ENCODE measurements around the gene DPPA3. TPM values are rescaled to one million over a fixed set of nuclear protein-coding genes. Genes with fewer than 3 reads are reported as not detected.
"Not testable (repeated sequence)": the region's sequence is repeated elsewhere in the genome, so short reads cannot be mapped to it uniquely, and the experiment has no call there.

Gene DPPA3
- total RNA-seq, 4 donors from 2014 or later = not detected

GRCh38 chr12:7723926-7724325 lies 12.7 kb downstream of the DPPA3 start:
- TF ChIP-seq CTCF (IDR thresholded peaks at IDR 0.05) (no peak), POLR2A (IDR thresholded peaks at IDR 0.05) (no peak)
- H3K4me1 ChIP-seq = no peaks in the 10 kb centered on the region
- no peak overlapping the region for H3K4me3 ChIP-seq
- intact Hi-C loops (cut with DNase I; ENCODE audit: low total_unique reads) (no loop called here), in situ Hi-C loops (cut with MboI; ENCODE audit: low pct_ligation_motif_present in 1 of 4, low pct_unique_long_range_greater_than_20kb in 1 of 4, low sequenced_read_pairs in 3 of 4) (no loop called here)
- 52 to 80% methylated on average over 1 to 3 of the region's 3 CpGs for WGBS, 2 donors (ENCODE audit: low coverage in 1 of 2)
- H3K27me3 ChIP-seq = no peaks in the 10 kb centered on the region
- DNase-seq = no peak
- no peaks in the 10 kb centered on the region for H3K36me3 ChIP-seq
- no peak overlapping the region for H3K27ac ChIP-seq
- no peaks in the 10 kb centered on the region for H3K9me3 ChIP-seq

GRCh38 chr12:7729746-7730145 lies 18.5 kb downstream of the DPPA3 start:
- DNase-seq = no peak
- H3K27me3 ChIP-seq = no peaks in the 10 kb centered on the region
- in situ Hi-C loops (cut with MboI; ENCODE audit: low pct_ligation_motif_present in 1 of 4, low pct_unique_long_range_greater_than_20kb in 1 of 4, low sequenced_read_pairs in 3 of 4) (no loop called here), intact Hi-C loops (cut with DNase I; ENCODE audit: low total_unique reads) (no loop called here)
- H3K36me3 ChIP-seq = no peaks in the 10 kb centered on the region
- WGBS, 2 donors (ENCODE audit: low coverage in 1 of 2) = 38 to 54% methylated on average over 4 of the region's 4 CpGs
- H3K4me3 ChIP-seq = no peak overlapping the region
- TF ChIP-seq EP300 (IDR thresholded peaks at IDR 0.05; ENCODE audit: low read depth) = no peak
- no peak for TF ChIP-seq CTCF (IDR thresholded peaks at IDR 0.05)
- no peak overlapping the region for H3K27ac ChIP-seq
- H3K4me1 ChIP-seq = no peaks in the 10 kb centered on the region
- H3K9me3 ChIP-seq = no peaks in the 10 kb centered on the region

- H3K27me3 ChIP-seq; H3K4me3 ChIP-seq; intact Hi-C loops (cut with DNase I; ENCODE audit: low total_unique reads); H3K36me3 ChIP-seq; H3K4me1 ChIP-seq; H3K27ac ChIP-seq; DNase-seq; in situ Hi-C loops (cut with MboI; ENCODE audit: low pct_ligation_motif_present in 1 of 4, low pct_unique_long_range_greater_than_20kb in 1 of 4, low sequenced_read_pairs in 3 of 4); H3K9me3 ChIP-seq: not testable (repeated sequence)
Measured at GRCh38 chr12:7730984-7731383, 19.8 kb downstream of the DPPA3 start.

GRCh38 chr12:7731486-7731885 lies 20.3 kb downstream of the DPPA3 start:
- Histone ChIP-seq H3K27me3 (no peaks in the 10 kb centered on the region), H3K27ac (no peak overlapping the region), H3K4me1 (no peaks in the 10 kb centered on the region), H3K9me3 (no peaks in the 10 kb centered on the region), H3K4me3 (no peak overlapping the region), H3K36me3 (no peaks in the 10 kb centered on the region)
- no peak for TF ChIP-seq POLR2AphosphoS5 (IDR thresholded peaks at IDR 0.05)
- no peak for TF ChIP-seq CTCF (IDR thresholded peaks at IDR 0.05)
- no peak for TF ChIP-seq POLR2A (IDR thresholded peaks at IDR 0.05)
- TF ChIP-seq EP300 (IDR thresholded peaks at IDR 0.05; ENCODE audit: low read depth) = no peak
- 35 to 36% methylated on average over 2 to 5 of the region's 5 CpGs for WGBS, 2 donors (ENCODE audit: low coverage in 1 of 2)
- intact Hi-C loops (cut with DNase I; ENCODE audit: low total_unique reads) (no loop called here), in situ Hi-C loops (cut with MboI; ENCODE audit: low pct_ligation_motif_present in 1 of 4, low pct_unique_long_range_greater_than_20kb in 1 of 4, low sequenced_read_pairs in 3 of 4) (no loop called here)
- no peak for DNase-seq

GRCh38 chr12:7732993-7733392 lies 21.8 kb downstream of the DPPA3 start:
- TF ChIP-seq POLR2AphosphoS5 (IDR thresholded peaks at IDR 0.05) (no peak), EP300 (IDR thresholded peaks at IDR 0.05; ENCODE audit: low read depth) (no peak), CTCF (IDR thresholded peaks at IDR 0.05) (no peak)
- no peaks in the 10 kb centered on the region for H3K9me3 ChIP-seq
- intact Hi-C loops (cut with DNase I; ENCODE audit: low total_unique reads) (no loop called here), in situ Hi-C loops (cut with MboI; ENCODE audit: low pct_ligation_motif_present in 1 of 4, low pct_unique_long_range_greater_than_20kb in 1 of 4, low sequenced_read_pairs in 3 of 4) (no loop called here)
- WGBS, 2 donors (ENCODE audit: low coverage in 1 of 2) = 23 to 42% methylated on average over 3 of the region's 3 CpGs
- DNase-seq = no peak
- no peaks in the 10 kb centered on the region for H3K4me1 ChIP-seq
- H3K27me3 ChIP-seq = no peaks in the 10 kb centered on the region
- no peak overlapping the region for H3K4me3 ChIP-seq
- no peak overlapping the region for H3K27ac ChIP-seq
- H3K36me3 ChIP-seq = no peaks in the 10 kb centered on the region
